Neural progenitor cell (in vitro differentiated cells): Measurements from ENCODE around the gene GPR137B. TPM values are rescaled to one million over a fixed set of nuclear protein-coding genes. Genes with fewer than 3 reads are reported as not detected.

ENCODE experiments used
- DNase-seq: peaks from one replicate; pipeline ENCODE4 v3.0.0-alpha.2; 2016; ENCODE audit warnings: low spot score
- H2AFZ ChIP-seq: fragments of 200-600 bp; sonication (generic); replicated peaks from 2 replicates; pipeline ENCODE4 v1.6.1; 2016; ENCODE audit warnings: antibody characterized with exemption
- H3F3A ChIP-seq: fragments of 200-600 bp; sonication (generic); 2 replicates; pipeline ENCODE4 v1.6.1; 2016; ENCODE audit warnings: antibody characterized with exemption, low read depth
- H3K27ac ChIP-seq: fragments of 200-600 bp; sonication (generic); 2 replicates; pipeline ENCODE4 v1.5.1; 2016; ENCODE audit warnings: mild to moderate bottlenecking
- H3K27me3 ChIP-seq: fragments of 200-600 bp; sonication (generic); 2 replicates; pipeline ENCODE4 v1.6.1; 2016; ENCODE audit warnings: mild to moderate bottlenecking, moderate library complexity
- H3K36me3 ChIP-seq: fragments of 200-600 bp; sonication (generic); 2 replicates; pipeline ENCODE4 v1.5.1; 2016
- H3K4me1 ChIP-seq: fragments of 200-600 bp; sonication (generic); 2 replicates; pipeline ENCODE4 v1.6.1; 2016; ENCODE audit warnings: mixed run types
- H3K4me2 ChIP-seq: fragments of 200-600 bp; sonication (generic); 2 replicates; pipeline ENCODE4 v1.6.1; 2016
- H3K4me3 ChIP-seq: fragments of 200-600 bp; sonication (generic); 2 replicates; pipeline ENCODE4 v1.5.1; 2016
- H3K79me2 ChIP-seq: fragments of 200-600 bp; sonication (generic); 2 replicates; pipeline ENCODE4 v1.6.1; 2016; ENCODE audit warnings: low read depth
- H3K9ac ChIP-seq: fragments of 200-600 bp; sonication (generic); 2 replicates; pipeline ENCODE4 v1.6.1; 2016
- H3K9me3 ChIP-seq: fragments of 200-600 bp; sonication (generic); 2 replicates; pipeline ENCODE4 v1.5.1; 2016; ENCODE audit warnings: low read depth
- H4K20me1 ChIP-seq: fragments of 200-600 bp; sonication (generic); 2 replicates; pipeline ENCODE4 v1.6.1; 2016; ENCODE audit warnings: low read depth
- H3K27ac Mint-ChIP-seq: 3 replicates; pipeline ENCODE4 v1.8.0; 2021; ENCODE audit warnings: mixed read lengths
- H3K27me3 Mint-ChIP-seq: 2 replicates; pipeline ENCODE4 v1.8.0; 2022; ENCODE audit warnings: low read depth, mild to moderate bottlenecking, inconsistent platforms, moderate library complexity, mixed read lengths; ENCODE audit not compliant: insufficient read depth
- H3K36me3 Mint-ChIP-seq: 3 replicates; pipeline ENCODE4 v1.8.0; 2021; ENCODE audit warnings: mixed read lengths
- H3K4me1 Mint-ChIP-seq: 3 replicates; pipeline ENCODE4 v1.8.0; 2021; ENCODE audit warnings: mixed read lengths
- H3K4me3 Mint-ChIP-seq: 3 replicates; pipeline ENCODE4 v1.8.0; 2021; ENCODE audit warnings: mild to moderate bottlenecking, moderate library complexity, mixed read lengths
- H3K9me3 Mint-ChIP-seq: 3 replicates; pipeline ENCODE4 v1.8.0; 2020; ENCODE audit warnings: mixed read lengths
- CTCF ChIP-seq: fragments of 200-600 bp; sonication (generic); IDR thresholded peaks from 2 replicates; pipeline ENCODE4 v1.5.1; 2017; ENCODE audit warnings: antibody characterized with exemption, mild to moderate bottlenecking
- EZH2 ChIP-seq: fragments of 200-600 bp; sonication (generic); IDR thresholded peaks from 2 replicates; pipeline ENCODE4 v1.6.1; 2017; ENCODE audit warnings: antibody characterized with exemption, mild to moderate bottlenecking, moderate library complexity
- EZH2phosphoT487 ChIP-seq: fragments of 200-600 bp; sonication (generic); IDR thresholded peaks from 2 replicates; pipeline ENCODE4 v1.6.1; 2017; ENCODE audit warnings: antibody characterized with exemption
- total RNA-seq: library from RNA; depleted of rRNA; stranded (reverse); fragments of >200 nt; gene quantifications from 2 replicates; pipeline ENCODE4 v1.2.3, GENCODE V29; 2015; ENCODE audit warnings: low replicate concordance

The GPR137B gene
- total RNA-seq, 1 donor from 2014 or later, result 4.3 TPM

GRCh38 chr1:236213534-236213933, 71.2 kb downstream of the GPR137B start:
- no peaks in the 10 kb centered on the region for H4K20me1 ChIP-seq
- no peak overlapping the region for H3K4me3 ChIP-seq
- TF ChIP-seq EZH2phosphoT487, result no peak
- no peak for TF ChIP-seq CTCF
- no peak for TF ChIP-seq EZH2
- H3K27ac Mint-ChIP-seq, result no peak overlapping the region
- H3K4me3 Mint-ChIP-seq, result no peak overlapping the region
- H3K9me3 ChIP-seq, result no peaks in the 10 kb centered on the region
- H3K27me3 Mint-ChIP-seq, result no peaks in the 10 kb centered on the region
- no peak overlapping the region for H2AFZ ChIP-seq
- no peaks in the 10 kb centered on the region for H3K27me3 ChIP-seq
- no peak overlapping the region for H3K4me2 ChIP-seq
- DNase-seq, result no peak
- no peaks in the 10 kb centered on the region for H3K79me2 ChIP-seq
- no peak overlapping the region for H3K27ac ChIP-seq
- H3K36me3 Mint-ChIP-seq, result peaks cover 5% of the 10 kb centered on the region
- H3K9me3 Mint-ChIP-seq, result no peaks in the 10 kb centered on the region
- H3K4me1 Mint-ChIP-seq, result no peaks in the 10 kb centered on the region
- no peaks in the 10 kb centered on the region for H3K36me3 ChIP-seq
- no peaks in the 10 kb centered on the region for H3F3A ChIP-seq
- H3K9ac ChIP-seq, result no peak overlapping the region
- H3K4me1 ChIP-seq, result no peaks in the 10 kb centered on the region

- no peak for TF ChIP-seq CTCF
- TF ChIP-seq EZH2phosphoT487, result no peak
- H3K27ac Mint-ChIP-seq, result no peak overlapping the region
Measured at GRCh38 chr1:236214761-236215160, 72.4 kb downstream of the GPR137B start.

DNA sequence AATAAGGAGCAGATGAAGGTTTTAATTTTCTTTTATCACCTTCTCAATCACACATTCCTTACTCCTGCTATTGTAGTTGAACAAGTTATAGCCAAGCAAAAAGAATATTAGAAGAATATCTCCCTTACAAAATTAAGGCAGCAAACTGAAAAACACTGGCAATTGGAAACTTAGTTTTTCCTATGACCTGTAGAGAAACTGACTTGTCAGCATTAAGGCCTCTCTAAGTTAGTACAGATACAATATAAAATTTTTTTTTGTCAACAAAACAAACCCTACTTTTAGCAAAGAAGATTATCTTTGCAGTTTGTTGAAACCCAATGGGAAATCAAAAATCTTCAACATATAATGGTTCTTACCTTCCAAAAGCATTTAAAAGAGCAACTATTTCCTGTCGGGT, 78.1 kb downstream of the GPR137B start:
- Histone ChIP-seq H3K79me2 (no peaks in the 10 kb centered on the region), H3K4me2 (no peak overlapping the region), H3K4me1 (no peaks in the 10 kb centered on the region), H2AFZ (no peak overlapping the region), H3K9me3 (no peaks in the 10 kb centered on the region), H3F3A (no peaks in the 10 kb centered on the region), H3K9ac (no peak overlapping the region), H3K27ac (no peak overlapping the region), H3K4me3 (no peak overlapping the region), H3K36me3 (no peaks in the 10 kb centered on the region), H3K27me3 (no peaks in the 10 kb centered on the region), H4K20me1 (no peaks in the 10 kb centered on the region)
- no peak overlapping the region for H3K4me3 Mint-ChIP-seq
- H3K4me1 Mint-ChIP-seq, result no peaks in the 10 kb centered on the region
- TF ChIP-seq CTCF (no peak), EZH2 (no peak)
- peaks cover 2% of the 10 kb centered on the region for H3K36me3 Mint-ChIP-seq
- no peak for DNase-seq
- H3K27ac Mint-ChIP-seq, result no peak overlapping the region
- H3K9me3 Mint-ChIP-seq, result no peaks in the 10 kb centered on the region
- no peaks in the 10 kb centered on the region for H3K27me3 Mint-ChIP-seq

More at GRCh38 chr1:236214761-236215160, 72.4 kb downstream of the GPR137B start:
- Histone ChIP-seq H4K20me1 (no peaks in the 10 kb centered on the region), H3K4me1 (no peaks in the 10 kb centered on the region), H3F3A (no peaks in the 10 kb centered on the region), H3K27me3 (no peaks in the 10 kb centered on the region), H3K27ac (no peak overlapping the region), H3K4me3 (no peak overlapping the region), H3K36me3 (no peaks in the 10 kb centered on the region), H3K9ac (no peak overlapping the region), H3K4me2 (no peak overlapping the region), H3K79me2 (no peaks in the 10 kb centered on the region), H2AFZ (no peak overlapping the region), H3K9me3 (no peaks in the 10 kb centered on the region)
- Mint-ChIP-seq H3K9me3 (no peaks in the 10 kb centered on the region), H3K4me1 (no peaks in the 10 kb centered on the region), H3K27me3 (no peaks in the 10 kb centered on the region), H3K36me3 (peaks cover 3% of the 10 kb centered on the region), H3K4me3 (no peak overlapping the region)
- DNase-seq, result no peak

DNA sequence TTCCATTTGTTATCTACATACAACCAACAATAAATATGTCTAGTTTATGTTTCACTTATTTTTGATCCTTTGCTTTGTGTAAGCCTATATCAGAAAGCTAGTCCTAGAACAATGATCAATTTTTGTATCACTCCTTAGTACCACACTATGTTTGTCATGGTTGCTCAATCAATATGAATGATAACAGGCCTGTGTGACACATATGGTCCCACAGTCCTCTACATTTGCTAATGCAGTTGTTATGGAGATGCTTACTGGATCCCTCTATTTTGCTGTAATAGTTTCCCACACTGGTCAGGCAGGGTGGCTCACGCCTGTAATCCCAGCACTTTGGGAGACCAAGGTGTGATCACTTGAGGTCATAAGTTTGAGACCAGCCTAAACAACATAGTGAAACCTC, 80.3 kb downstream of the GPR137B start:
- H2AFZ ChIP-seq, result no peak overlapping the region
- no peaks in the 10 kb centered on the region for H3K9me3 Mint-ChIP-seq
- H3K27me3 ChIP-seq, result no peaks in the 10 kb centered on the region
- H3K36me3 ChIP-seq, result no peaks in the 10 kb centered on the region
- H3K79me2 ChIP-seq, result no peaks in the 10 kb centered on the region
- H3K36me3 Mint-ChIP-seq, result peaks cover 2% of the 10 kb centered on the region
- no peak overlapping the region for H3K4me2 ChIP-seq
- DNase-seq, result no peak
- H3K4me1 Mint-ChIP-seq, result no peaks in the 10 kb centered on the region
- no peak overlapping the region for H3K9ac ChIP-seq
- no peaks in the 10 kb centered on the region for H3K4me1 ChIP-seq
- H3K4me3 ChIP-seq, result no peak overlapping the region
- no peak overlapping the region for H3K27ac ChIP-seq
- no peak overlapping the region for H3K27ac Mint-ChIP-seq
- H4K20me1 ChIP-seq, result no peaks in the 10 kb centered on the region
- no peak overlapping the region for H3K4me3 Mint-ChIP-seq
- no peaks in the 10 kb centered on the region for H3F3A ChIP-seq
- no peak for TF ChIP-seq CTCF
- no peak for TF ChIP-seq EZH2
- TF ChIP-seq EZH2phosphoT487, result no peak
- H3K27me3 Mint-ChIP-seq, result no peaks in the 10 kb centered on the region
- no peaks in the 10 kb centered on the region for H3K9me3 ChIP-seq
